Activated CD8-positive, alpha-beta memory T cell treated with anti-CD3 and anti-CD28 coated beads, Interleukin-2, amount 50 U/mL, for 4 hours (primary cell): ENCODE measurements around the gene DAAM1.

Source experiments
- DNase-seq: peaks from one replicate; pipeline ENCODE4 v3.0.0-alpha.2; 2020

Gene DAAM1

DNA sequence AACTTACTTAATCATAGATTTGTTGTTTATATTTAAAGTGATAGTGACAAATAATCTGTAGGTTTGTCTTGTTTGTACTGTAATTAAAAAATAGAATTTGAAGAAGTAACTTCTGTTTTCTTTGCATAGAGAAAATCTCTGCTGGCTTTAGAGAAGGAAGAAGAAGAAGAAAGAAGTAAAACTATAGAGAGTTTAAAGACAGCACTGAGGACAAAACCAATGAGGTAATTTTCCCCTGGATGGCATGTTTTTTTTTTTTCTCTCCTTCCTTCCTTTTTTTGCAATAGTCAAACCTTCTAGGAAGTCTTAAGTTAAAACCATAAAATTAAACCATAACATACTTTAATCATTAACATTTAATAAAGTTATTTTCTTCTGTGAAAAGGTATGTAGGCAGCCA is 131.9 kb downstream of the DAAM1 start:
- DNase-seq = no peak

- DNase-seq = no peak
These were observed 132.5 kb downstream of the DAAM1 start for GRCh38 chr14:59320763-59321625.

DNA sequence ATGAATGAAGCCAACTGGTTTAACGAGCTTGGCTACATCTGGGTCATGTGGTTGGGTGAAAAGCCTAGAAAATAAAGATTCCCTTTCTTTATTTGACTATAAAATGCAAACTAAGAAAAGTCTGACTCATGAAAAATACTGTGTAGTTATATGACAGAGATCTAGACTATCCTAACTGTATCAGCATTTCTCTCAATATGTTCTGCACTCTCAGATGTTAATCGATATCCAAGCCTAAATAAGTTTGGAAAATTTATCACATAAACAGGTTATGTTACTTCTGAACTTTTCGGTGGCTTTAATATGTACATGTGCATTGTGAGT is 133.1 kb downstream of the DAAM1 start:
- DNase-seq = no peak

DNA sequence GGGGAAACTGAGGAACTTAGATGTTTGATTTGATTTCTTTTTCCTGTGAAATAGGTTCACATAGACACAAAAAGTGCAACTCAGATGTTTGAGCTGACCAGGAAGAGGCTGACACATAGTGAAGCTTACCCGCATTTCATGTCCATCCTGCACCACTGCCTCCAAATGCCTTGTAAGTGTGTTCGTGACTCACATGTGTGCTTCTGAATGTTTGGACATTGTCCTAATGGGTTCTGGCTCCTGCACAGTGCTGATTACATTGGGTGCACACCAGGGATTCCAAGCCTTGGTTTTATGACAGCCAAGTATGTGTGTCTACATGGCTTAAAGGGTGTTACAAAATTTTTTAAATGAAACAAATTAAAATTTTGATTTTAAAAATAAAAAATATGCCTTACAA is 137.4 kb downstream of the DAAM1 start:
- no peak for DNase-seq

GRCh38 chr14:59328454-59328853 is 140.0 kb downstream of the DAAM1 start:
- no peak for DNase-seq

- DNase-seq = no peak
These were observed 142.0 kb downstream of the DAAM1 start for GRCh38 chr14:59330455-59330854.

DNA sequence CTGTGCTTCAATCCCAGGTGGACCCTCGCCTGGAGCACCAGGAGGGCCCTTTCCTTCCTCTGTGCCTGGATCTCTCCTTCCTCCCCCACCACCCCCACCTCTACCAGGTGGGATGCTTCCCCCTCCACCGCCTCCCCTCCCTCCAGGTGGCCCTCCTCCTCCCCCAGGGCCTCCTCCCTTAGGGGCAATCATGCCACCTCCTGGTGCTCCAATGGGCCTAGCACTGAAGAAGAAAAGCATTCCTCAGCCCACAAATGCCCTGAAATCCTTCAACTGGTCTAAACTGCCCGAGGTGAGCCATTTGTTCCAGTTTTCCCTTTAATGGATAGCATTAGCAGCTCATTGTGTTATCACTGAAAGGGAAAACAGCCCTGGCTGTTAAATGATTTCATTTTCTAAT is 142.8 kb downstream of the DAAM1 start:
- no peak for DNase-seq

DNA sequence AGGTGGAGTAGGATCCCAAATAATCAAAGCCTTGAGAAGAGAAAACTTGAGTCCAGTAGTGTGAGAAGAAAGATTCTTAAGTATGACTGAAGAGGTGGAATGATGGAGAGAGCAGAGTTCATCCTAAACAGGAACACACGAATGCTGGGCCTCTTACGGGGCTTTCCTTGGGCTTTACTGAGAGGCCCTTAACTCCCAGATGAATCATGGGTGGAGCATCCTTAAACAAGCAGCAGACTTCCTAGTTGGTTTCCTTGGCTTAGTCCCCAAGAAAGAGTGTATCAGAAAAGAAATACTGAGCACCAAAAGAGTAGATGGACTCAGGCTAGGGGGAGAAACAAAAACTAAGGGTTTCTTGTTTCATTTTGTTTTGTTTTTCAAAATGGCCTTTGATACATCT is 144.3 kb downstream of the DAAM1 start:
- DNase-seq = no peak

DNA sequence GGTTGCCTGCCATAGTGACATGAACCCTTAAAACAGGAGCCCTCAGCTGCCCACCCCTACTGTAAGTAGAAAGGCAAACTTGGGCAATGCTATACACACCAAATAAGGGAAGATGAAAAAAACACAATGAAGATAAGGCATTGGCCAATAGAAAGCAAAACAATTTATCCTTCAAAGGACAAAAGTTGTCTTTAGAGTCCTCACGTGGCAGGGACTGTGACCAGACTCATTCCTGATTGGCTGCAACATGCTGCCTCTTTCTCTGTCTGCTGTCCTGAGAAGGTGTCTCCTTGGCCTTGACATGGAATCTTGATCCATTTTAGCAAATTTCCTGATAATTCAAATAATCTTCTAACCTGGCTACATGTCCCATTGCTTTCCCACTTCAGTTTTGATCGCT is 144.8 kb downstream of the DAAM1 start:
- no peak for DNase-seq

DNA sequence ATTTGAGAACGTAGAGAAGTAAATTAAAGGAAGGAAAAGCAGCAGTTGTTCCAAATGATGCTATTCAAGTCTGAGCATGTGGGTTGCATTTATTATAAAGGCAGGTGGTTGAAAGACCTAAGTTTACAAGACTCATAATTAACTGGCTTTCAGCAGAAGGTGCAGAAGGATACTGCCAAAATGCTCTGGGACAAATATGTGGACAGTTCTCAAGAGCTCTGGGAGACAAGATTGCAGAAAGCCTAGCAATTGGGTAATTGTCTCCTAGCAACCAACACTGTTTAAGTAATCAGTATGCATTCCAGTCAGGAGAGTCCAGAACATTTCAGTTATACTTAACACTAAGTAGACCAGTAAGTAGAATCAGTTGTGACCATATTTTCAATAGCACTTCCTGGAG is 145.2 kb downstream of the DAAM1 start:
- DNase-seq = no peak

DNA sequence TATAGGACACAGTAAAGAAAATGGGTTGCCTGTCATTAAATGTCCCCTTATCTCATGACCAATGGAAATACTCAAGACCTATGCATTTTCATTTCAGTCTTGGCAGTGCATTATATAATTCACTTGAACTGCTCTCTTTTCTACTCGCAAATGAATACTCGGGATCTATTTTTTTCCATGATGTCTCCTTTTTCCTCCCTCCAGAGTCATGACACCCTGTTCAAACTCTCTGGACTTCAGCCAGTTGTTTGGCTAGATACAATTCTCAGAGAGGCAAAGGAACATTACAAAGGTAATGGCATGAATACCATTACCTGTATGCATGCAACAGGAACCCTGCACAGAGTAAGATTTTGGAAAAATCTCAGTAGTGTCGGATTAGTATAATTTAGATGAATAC is 145.8 kb downstream of the DAAM1 start:
- DNase-seq = no peak

DNA sequence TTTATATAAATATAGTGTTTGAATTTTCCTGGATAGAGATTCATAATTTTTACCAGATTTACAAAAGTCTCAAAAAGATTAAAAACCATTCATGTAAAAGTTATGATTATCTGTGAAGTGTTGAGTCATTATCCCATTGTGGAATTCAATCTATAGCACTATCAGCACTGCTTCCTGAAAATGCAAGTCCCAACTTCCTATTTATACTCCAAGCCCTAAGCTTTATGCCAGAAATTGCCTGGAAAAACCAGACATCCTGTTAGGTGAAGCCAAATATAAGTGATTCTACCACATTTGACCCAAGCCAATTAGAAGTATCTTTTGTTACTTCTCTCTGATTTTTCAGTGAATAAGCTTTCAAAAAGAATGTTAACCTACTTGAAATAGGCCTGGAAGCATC is 147.6 kb downstream of the DAAM1 start:
- DNase-seq = no peak

DNA sequence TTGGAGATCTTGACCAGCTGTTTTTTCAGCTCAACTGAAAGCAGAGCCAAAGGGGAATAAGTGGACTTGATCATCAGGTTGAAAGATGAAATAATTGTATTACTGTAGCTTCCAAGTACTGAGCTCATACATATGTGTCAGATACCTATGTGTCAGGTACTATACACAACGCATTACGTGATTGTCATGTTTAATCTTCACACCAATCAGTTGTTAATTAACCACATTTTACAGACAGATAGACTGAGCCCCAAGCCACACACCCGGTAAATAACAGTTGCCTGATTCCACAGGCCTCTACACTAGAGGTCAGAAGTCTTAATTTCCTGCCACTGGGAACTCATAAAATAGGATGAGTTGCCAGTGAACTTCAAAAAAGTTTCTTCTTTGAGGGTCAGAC is 148.2 kb downstream of the DAAM1 start:
- DNase-seq = no peak

DNA sequence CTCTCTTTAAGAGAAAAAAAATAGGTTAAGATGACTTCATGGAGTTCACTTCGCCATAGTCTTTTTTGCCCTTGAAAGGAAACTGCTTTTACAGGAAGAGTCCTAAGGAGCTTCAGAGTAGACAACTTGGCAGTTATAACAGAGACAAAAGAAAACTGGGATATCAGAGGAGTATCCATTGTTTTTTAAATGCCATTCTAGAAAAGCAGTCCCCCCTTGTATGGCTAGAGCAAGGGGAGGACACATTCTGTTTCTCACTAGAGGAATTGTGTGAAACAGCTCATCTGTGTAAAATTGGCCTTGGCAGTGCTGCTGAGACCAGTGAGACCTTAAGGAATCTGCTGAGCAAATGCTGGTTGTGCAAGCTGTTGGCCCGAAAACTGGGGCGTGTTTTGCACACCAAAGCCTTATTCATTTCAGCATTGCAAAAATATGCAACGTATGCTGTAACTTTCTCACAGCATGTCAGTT is 148.7 kb downstream of the DAAM1 start:
- DNase-seq = no peak

GRCh38 chr14:59338761-59339160 is 150.3 kb downstream of the DAAM1 start:
- DNase-seq = no peak

DNA sequence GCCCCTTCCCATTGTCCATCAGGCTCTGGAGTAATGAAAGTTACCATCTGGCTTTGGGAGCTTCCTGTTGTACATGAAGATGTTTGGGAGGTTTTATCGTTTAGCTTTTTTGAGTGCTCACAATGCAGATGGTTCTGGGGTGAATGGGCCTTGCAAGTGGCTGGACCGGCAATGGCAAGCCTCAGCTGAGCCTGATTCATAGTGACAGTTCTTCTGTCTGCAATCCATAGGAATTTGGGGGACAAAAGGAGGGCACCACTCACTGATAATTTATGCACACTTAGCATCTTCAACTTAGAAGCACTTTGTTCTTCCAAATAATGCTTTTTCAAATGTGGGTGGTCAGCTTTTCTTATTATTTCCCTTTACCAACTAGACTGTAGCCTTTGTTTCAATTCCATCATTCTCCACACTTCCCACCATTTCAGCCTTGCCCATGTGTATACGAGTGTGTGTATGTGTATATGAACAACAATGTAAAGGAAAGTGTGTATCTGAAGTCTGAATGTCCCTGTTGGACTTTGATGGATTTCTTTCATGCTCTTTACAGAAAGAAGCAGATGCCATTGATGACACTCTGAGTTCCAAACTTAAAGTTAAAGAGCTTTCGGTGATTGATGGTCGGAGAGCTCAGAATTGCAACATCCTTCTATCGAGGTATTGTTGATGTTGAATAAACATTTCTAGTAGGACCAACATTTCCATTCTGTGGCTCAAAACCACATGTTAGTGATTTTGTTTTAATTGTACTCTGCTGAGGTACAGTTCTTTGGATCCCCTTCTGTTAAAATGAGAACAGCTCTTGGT is 151.3 kb downstream of the DAAM1 start:
- DNase-seq = no peak

GRCh38 chr14:59341858-59342477 is 153.5 kb downstream of the DAAM1 start:
- no peak for DNase-seq

DNA sequence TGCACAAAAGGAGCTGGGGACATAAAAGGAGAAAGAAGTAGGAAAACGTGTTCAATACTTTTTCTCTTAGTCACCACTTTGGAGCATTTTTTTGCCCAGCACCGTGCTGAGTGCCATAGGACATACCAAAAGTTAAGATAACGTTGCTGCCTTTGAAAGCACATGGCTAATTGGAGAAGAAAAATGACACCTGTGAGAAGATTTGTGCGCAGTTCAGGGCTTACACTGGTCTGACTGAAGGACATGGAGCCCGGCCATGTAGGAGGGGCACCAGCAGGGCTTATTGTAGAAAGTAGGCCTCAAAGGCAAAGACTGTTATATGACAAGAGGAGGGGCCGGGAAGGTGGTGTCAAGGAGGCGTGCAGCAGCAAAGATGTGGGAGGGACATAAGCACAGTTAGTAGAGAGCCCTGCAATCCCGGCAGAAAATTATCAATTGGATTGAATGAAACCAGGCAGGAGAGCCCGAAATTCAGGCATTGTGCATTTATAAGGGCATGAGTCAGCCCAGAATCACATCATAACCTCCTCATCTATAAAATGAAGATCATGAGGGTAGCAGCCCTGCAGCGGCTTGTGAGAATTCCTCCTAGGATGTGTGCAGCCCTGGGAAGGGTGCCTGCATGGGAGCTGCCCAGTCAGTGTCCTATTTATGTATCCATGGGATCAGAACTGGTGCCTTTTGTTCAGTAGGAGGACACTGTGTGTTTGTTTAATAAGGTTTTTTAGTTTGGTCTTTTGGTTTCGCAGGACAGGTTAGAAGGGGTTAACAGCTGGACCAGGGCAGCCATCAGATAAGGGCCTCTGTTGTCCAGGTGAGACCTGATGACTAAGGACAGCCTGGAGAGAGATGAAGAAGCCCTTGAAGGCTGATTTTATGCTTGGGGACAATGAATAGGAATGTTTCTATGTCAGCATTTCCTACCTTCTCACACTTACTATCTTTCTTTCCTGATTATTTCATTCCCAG is 154.3 kb downstream of the DAAM1 start:
- DNase-seq = no peak

GRCh38 chr14:59343585-59343984 is 155.1 kb downstream of the DAAM1 start:
- no peak for DNase-seq

DNA sequence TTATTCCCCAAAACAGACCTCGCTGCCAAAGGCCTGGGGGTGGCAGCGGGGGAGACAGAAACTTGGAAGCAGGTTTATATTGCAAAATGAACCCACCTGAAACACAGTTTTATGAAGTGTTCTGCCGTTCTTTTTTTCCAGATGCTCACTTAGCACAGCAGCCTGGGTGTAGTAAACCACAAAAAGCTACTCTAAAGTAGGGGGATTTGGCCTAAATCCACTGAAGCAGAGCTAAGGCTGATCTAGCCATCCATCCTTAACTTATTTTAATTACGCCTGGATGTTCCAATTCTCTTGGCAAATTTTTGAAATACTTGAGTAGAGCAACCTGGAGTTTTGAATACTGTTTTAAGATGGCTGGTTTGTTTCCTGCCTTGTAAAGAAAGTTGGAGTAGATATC is 155.5 kb downstream of the DAAM1 start:
- DNase-seq = no peak

GRCh38 chr14:59344691-59345455 is 156.4 kb downstream of the DAAM1 start:
- no peak for DNase-seq

GRCh38 chr14:59346329-59346728 is 157.9 kb downstream of the DAAM1 start:
- DNase-seq = no peak
